IMR-90 (cell line): ENCODE data around the gene EFNB2. TPM values are rescaled to one million over a fixed set of nuclear protein-coding genes. Genes with fewer than 3 reads are reported as not detected.

Source experiments
- ATAC-seq: fragments of 200-7000 bp; cut with Tn5 transposase; 2 replicates; pipeline ENCODE4 v1.9.1; 2020; ENCODE audit warnings: low read depth, mild to moderate bottlenecking, moderate library complexity
- BruUV-seq: library from RNA; stranded (reverse); fragments of 400-500 nt; replicated peaks from 2 replicates; lab custom pipeline; 2021; lab: Mats Ljungman, UMichigan
- CTCF ChIA-PET: fragments of 300-600 bp; formaldehyde crosslinking; extraction: SDS; loops from one replicate; lab custom pipeline; 2021; ENCODE audit warnings: antibody characterized with exemption; lab: Yijun Ruan, JAX
- POLR2A ChIA-PET: fragments of 300-600 bp; sonication (Branson Sonifier 250); formaldehyde crosslinking; loops from one replicate; lab custom pipeline; 2022; ENCODE audit warnings: antibody characterized with exemption; ENCODE audit not compliant: unreplicated experiment; lab: Charles Lee
- DNase-seq: peaks from one replicate; pipeline ENCODE4 v3.0.0; 2013
- H2AFZ ChIP-seq: replicated peaks from 2 replicates; pipeline ENCODE3; 2013; ENCODE audit warnings: low read length, mild to moderate bottlenecking; ENCODE audit not compliant: poor library complexity
- H2AK5ac ChIP-seq: 2 replicates; pipeline ENCODE4 v1.6.1; 2013; ENCODE audit warnings: low read depth, low read length, inconsistent platforms
- H2AK9ac ChIP-seq: replicated peaks from 2 replicates; pipeline ENCODE3; 2013; ENCODE audit warnings: mild to moderate bottlenecking, low read depth, low read length, moderate library complexity; ENCODE audit not compliant: poor library complexity
- H2BK120ac ChIP-seq: 2 replicates; pipeline ENCODE4 v1.6.1; 2013; ENCODE audit warnings: low read depth, low read length, inconsistent platforms
- H2BK15ac ChIP-seq: 3 replicates; pipeline ENCODE4 v1.6.1; 2013; ENCODE audit warnings: low read depth, low read length, inconsistent platforms
- H2BK20ac ChIP-seq: 2 replicates; pipeline ENCODE4 v1.6.1; 2013; ENCODE audit warnings: low read depth, mild to moderate bottlenecking, inconsistent platforms, low read length, moderate library complexity
- H2BK5ac ChIP-seq: 2 replicates; pipeline ENCODE4 v1.6.1; 2013; ENCODE audit warnings: mild to moderate bottlenecking, low read depth, low read length, inconsistent platforms; ENCODE audit not compliant: poor library complexity, severe bottlenecking
- H3K14ac ChIP-seq: replicated peaks from 2 replicates; pipeline ENCODE4 v1.6.1; 2013; ENCODE audit warnings: low read depth, low read length, inconsistent platforms
- H3K18ac ChIP-seq: 2 replicates; pipeline ENCODE4 v1.6.1; 2013; ENCODE audit warnings: low read depth, low read length, control low read depth
- H3K23ac ChIP-seq: 2 replicates; pipeline ENCODE4 v1.6.1; 2013; ENCODE audit warnings: low read depth, low read length, inconsistent platforms
- H3K27ac ChIP-seq: 2 replicates; pipeline ENCODE4 v1.5.1; 2013; ENCODE audit warnings: mild to moderate bottlenecking, control low read depth, low read length; ENCODE audit not compliant: insufficient read depth
- H3K27me3 ChIP-seq: 2 replicates; pipeline ENCODE4 v1.6.1; 2013; ENCODE audit warnings: low read length; ENCODE audit not compliant: control insufficient read depth, insufficient read depth
- H3K36me3 ChIP-seq: 2 replicates; pipeline ENCODE4 v1.6.1; 2013; ENCODE audit warnings: low read length, mixed read lengths; ENCODE audit not compliant: control insufficient read depth, insufficient read depth
- H3K4ac ChIP-seq: 2 replicates; pipeline ENCODE4 v1.6.1; 2013; ENCODE audit warnings: low read depth, low read length, inconsistent platforms
- H3K4me1 ChIP-seq: 2 replicates; pipeline ENCODE4 v1.6.1; 2013; ENCODE audit warnings: low read length, mixed read lengths; ENCODE audit not compliant: control insufficient read depth, insufficient read depth
- H3K4me2 ChIP-seq: 2 replicates; pipeline ENCODE4 v1.6.1; 2013; ENCODE audit warnings: low read depth, mild to moderate bottlenecking, control low read depth, low read length, moderate library complexity
- H3K4me3 ChIP-seq: 2 replicates; pipeline ENCODE4 v1.5.1; 2013; ENCODE audit warnings: low read depth, mild to moderate bottlenecking, control low read depth, low read length, moderate library complexity; ENCODE audit not compliant: insufficient read depth
- H3K56ac ChIP-seq: 2 replicates; pipeline ENCODE4 v1.6.1; 2013; ENCODE audit warnings: low read length, inconsistent platforms; ENCODE audit not compliant: insufficient read depth; ENCODE audit errors: extremely low read depth
- H3K79me1 ChIP-seq, 2 experiments: 2 replicates each; pipeline ENCODE4 v1.6.1; 2013; ENCODE audit warnings: low read length in 2 of 2, inconsistent platforms in 1 of 2, low read depth in 1 of 2
- H3K9ac ChIP-seq: 2 replicates; pipeline ENCODE4 v1.6.1; 2013; ENCODE audit warnings: low read depth, low read length, control low read depth
- H3K9me1 ChIP-seq: 2 replicates; pipeline ENCODE4 v1.6.1; 2013; ENCODE audit warnings: low read length, inconsistent platforms; ENCODE audit not compliant: insufficient read depth
- H3K9me3 ChIP-seq: 2 replicates; pipeline ENCODE4 v1.6.1; 2013; ENCODE audit warnings: low read length; ENCODE audit not compliant: control insufficient read depth, insufficient read depth
- H4K20me1 ChIP-seq: 2 replicates; pipeline ENCODE4 v1.6.1; 2013; ENCODE audit warnings: low read length, inconsistent platforms; ENCODE audit not compliant: insufficient read depth
- H4K5ac ChIP-seq: 2 replicates; pipeline ENCODE4 v1.6.1; 2013; ENCODE audit warnings: mild to moderate bottlenecking, low read depth, low read length, control low read depth
- H4K8ac ChIP-seq, 2 experiments: 2 replicates each; pipeline ENCODE4 v1.6.1; 2013; ENCODE audit warnings: low read depth in 2 of 2, low read length in 2 of 2, control low read depth in 1 of 2, inconsistent platforms in 1 of 2
- H4K91ac ChIP-seq: 2 replicates; pipeline ENCODE4 v1.6.1; 2013; ENCODE audit warnings: low read depth, low read length, inconsistent platforms; ENCODE audit not compliant: insufficient read depth
- RAD21 ChIP-seq: IDR thresholded peaks from 2 replicates; pipeline ENCODE4 v1.6.1; 2012; ENCODE audit warnings: low read length, improper control_type of control experiment
- WGBS, 2 experiments: methylation state at CpG; one replicate each; pipeline versions ENCODE4 v1.1.5 to v1.1.7; 2013; ENCODE audit warnings: missing lambda C conversion rate in 2 of 2; ENCODE audit not compliant: insufficient read length in 1 of 2; ENCODE audit errors: extremely low coverage in 2 of 2; 5-methylcytosine and 5-hydroxymethylcytosine counted together
- dilution Hi-C: fragments of 300-500 bp; cut with HindIII; formaldehyde crosslinking; loops from one replicate; pipeline ENCODE4 v1.14.3; 2018; ENCODE audit warnings: low sequenced_read_pairs; ENCODE audit not compliant: unreplicated experiment
- in situ Hi-C: fragments of 300-500 bp; cut with MboI; formaldehyde crosslinking; loops from 3 replicates; pipeline ENCODE4 v1.14.3; 2019; ENCODE audit warnings: low sequenced_read_pairs, inconsistent platforms, mixed read lengths
- intact Hi-C: fragments of 100-400 bp; cut with micrococcal nuclease; formaldehyde crosslinking; loops from 2 replicates; pipeline ENCODE4 v1.10.0; 2022
- polyA plus RNA-seq, 3 experiments: library from polyadenylated mRNA; depleted of rRNA; stranded (reverse); fragments of >200 nt; gene quantifications; 2 replicates each; pipeline ENCODE4 v1.2.3, GENCODE V29; 2012; ENCODE audit warnings: low replicate concordance in 1 of 3
- total RNA-seq: library from RNA; depleted of rRNA; stranded (reverse); fragments of >200 nt; gene quantifications from 2 replicates; pipeline ENCODE4 v1.2.3, GENCODE V29; 2012
- TF ChIP-seq, protein P1 (sequence below): fragments of 150-350 bp; IDR thresholded peaks from 2 replicates; pipeline ENCODE4 v1.6.1; 2016; ENCODE audit warnings: low read depth, mild to moderate bottlenecking, low read length, moderate library complexity, borderline replicate concordance

The EFNB2 gene
- total and polyA plus RNA-seq, 2 of the 4 experiments (the other 2 are of a cell fraction) = 5.4 to 6.0 TPM

DNA sequence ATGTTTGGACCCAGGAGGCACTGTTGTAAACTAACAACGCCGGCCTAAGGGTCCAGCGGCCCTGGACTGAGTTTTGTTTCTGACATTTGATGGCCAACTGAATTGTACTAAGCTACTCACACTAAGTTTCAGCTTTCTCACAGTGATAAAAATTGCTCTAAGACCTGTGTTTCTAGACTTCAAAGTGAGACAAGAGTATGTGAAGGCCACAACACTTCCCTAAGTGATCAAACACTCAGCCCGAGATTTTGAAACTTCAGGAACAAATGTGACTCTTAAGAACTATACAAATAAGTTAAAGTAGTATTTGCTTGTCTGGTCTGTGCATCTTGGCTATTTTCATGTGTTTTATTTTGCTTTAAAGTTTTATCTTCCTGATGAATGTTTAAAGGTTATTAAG, 30.2 kb downstream of the EFNB2 start:
- no peaks in the 10 kb centered on the region for H3K9me3 ChIP-seq
- no peak overlapping the region for H3K23ac ChIP-seq
- BruUV-seq = no TSS peak
- H3K79me1 ChIP-seq = peaks cover 10 to 21% of the 10 kb centered on the region in 2 experiments; a peak in 2 of 4 replicates
- H3K4me3 ChIP-seq = no peak overlapping the region
- H2AFZ ChIP-seq = no peak overlapping the region
- WGBS, 2 experiments = no CpG with 5 or more reads among the region's 4 CpGs
- H2BK15ac ChIP-seq = no peak overlapping the region
- no peak overlapping the region for H2BK5ac ChIP-seq
- no peak overlapping the region for H3K14ac ChIP-seq
- H3K27me3 ChIP-seq = no peaks in the 10 kb centered on the region
- ChIA-PET CTCF (no interaction called here), POLR2A (no interaction called here)
- H3K9ac ChIP-seq = no peak overlapping the region
- no peak overlapping the region for H3K4ac ChIP-seq
- H3K36me3 ChIP-seq = no peaks in the 10 kb centered on the region
- no peak for TF ChIP-seq RAD21
- TF ChIP-seq, protein P1, sequence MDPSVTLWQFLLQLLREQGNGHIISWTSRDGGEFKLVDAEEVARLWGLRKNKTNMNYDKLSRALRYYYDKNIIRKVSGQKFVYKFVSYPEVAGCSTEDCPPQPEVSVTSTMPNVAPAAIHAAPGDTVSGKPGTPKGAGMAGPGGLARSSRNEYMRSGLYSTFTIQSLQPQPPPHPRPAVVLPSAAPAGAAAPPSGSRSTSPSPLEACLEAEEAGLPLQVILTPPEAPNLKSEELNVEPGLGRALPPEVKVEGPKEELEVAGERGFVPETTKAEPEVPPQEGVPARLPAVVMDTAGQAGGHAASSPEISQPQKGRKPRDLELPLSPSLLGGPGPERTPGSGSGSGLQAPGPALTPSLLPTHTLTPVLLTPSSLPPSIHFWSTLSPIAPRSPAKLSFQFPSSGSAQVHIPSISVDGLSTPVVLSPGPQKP = no peak
- H3K27ac ChIP-seq = no peak overlapping the region
- no peak overlapping the region for H4K5ac ChIP-seq
- H4K91ac ChIP-seq = no peak overlapping the region
- H2BK20ac ChIP-seq = no peak overlapping the region
- ATAC-seq (no peak), DNase-seq (no peak)
- in situ Hi-C loops = loop anchor here (25.0 kb wide), 1 partner anchor 418 kb away; no protein-coding TSS in a partner anchor
- no peaks in the 10 kb centered on the region for H4K20me1 ChIP-seq
- intact Hi-C loops = loop anchor here (5.0 kb wide), 1 partner anchor 348 kb away; no protein-coding TSS in a partner anchor
- H2AK9ac ChIP-seq = no peak overlapping the region
- no peak overlapping the region for H3K4me2 ChIP-seq
- H3K4me1 ChIP-seq = peaks cover 3% of the 10 kb centered on the region; the same call in 1 of the 2 replicates
- no peak overlapping the region for H2AK5ac ChIP-seq
- H3K18ac ChIP-seq = no peak overlapping the region
- no peaks in the 10 kb centered on the region for H3K9me1 ChIP-seq
- no peak overlapping the region for H2BK120ac ChIP-seq
- H4K8ac ChIP-seq = no peak overlapping the region
- dilution Hi-C loops = no loop called here
- no peak overlapping the region for H3K56ac ChIP-seq
